Thymus (tissue), 14 donors: ENCODE data around the gene SSX4B. TPM values are rescaled to one million over a fixed set of nuclear protein-coding genes. Genes with fewer than 3 reads are reported as not detected.
"Not testable (repeated sequence)": the region's sequence is repeated elsewhere in the genome, so short reads cannot be mapped to it uniquely, and the experiment has no call there.

Experiments
- DNase-seq, 9 donors: peaks; one replicate each; pipeline ENCODE4 v3.0.0-alpha.2; 2013; ENCODE audit warnings: low spot score in 9 of 9, low read depth in 6 of 9, missing footprints in 1 of 9
- H3K27ac ChIP-seq, 2 donors: one replicate each; pipeline ENCODE4 v1.5.1; 2013; ENCODE audit warnings: control low read depth in 1 of 2, low read depth in 1 of 2, low read length in 1 of 2, mild to moderate bottlenecking in 1 of 2, moderate library complexity in 1 of 2
- H3K27me3 ChIP-seq, 2 donors: one replicate each; pipeline ENCODE4 v1.5.1; 2013; ENCODE audit warnings: low read length in 1 of 2; ENCODE audit not compliant: control insufficient read depth in 2 of 2, insufficient read depth in 1 of 2
- H3K36me3 ChIP-seq, 2 donors: one replicate each; pipeline ENCODE4 v1.5.1; 2013; ENCODE audit warnings: low read length in 1 of 2, mild to moderate bottlenecking in 1 of 2, moderate library complexity in 1 of 2; ENCODE audit not compliant: control insufficient read depth in 2 of 2, insufficient read depth in 2 of 2
- H3K4me1 ChIP-seq, 2 donors: one replicate each; pipeline ENCODE4 v1.5.1; 2013; ENCODE audit warnings: low read length in 2 of 2; ENCODE audit not compliant: control insufficient read depth in 2 of 2, insufficient read depth in 2 of 2
- H3K4me3 ChIP-seq, 2 donors: one replicate each; pipeline ENCODE4 v1.5.1; 2013; ENCODE audit warnings: low read length in 2 of 2, control low read depth in 1 of 2, mild to moderate bottlenecking in 1 of 2
- H3K9me3 ChIP-seq, 2 donors: one replicate each; pipeline ENCODE4 v1.5.1; 2013; ENCODE audit warnings: low read length in 1 of 2, mild to moderate bottlenecking in 1 of 2; ENCODE audit not compliant: control insufficient read depth in 2 of 2, insufficient read depth in 1 of 2
- WGBS: extraction: QIAGEN DNeasy Blood & Tissue Kit; methylation state at CpG from one replicate; pipeline ENCODE4 v1.1.7; 2013; 5-methylcytosine and 5-hydroxymethylcytosine counted together
- long read RNA-seq, 10 donors: transcript quantifications; one replicate each; lab custom pipeline, GENCODE V29; 2026
- polyA plus RNA-seq: library from polyadenylated mRNA; stranded (reverse); fragments of 200-250 nt; gene quantifications from one replicate; pipeline ENCODE4 v1.2.3, GENCODE V29; 2013
- total RNA-seq: library from RNA; stranded (reverse); fragments of 120-200 nt; gene quantifications from one replicate; pipeline ENCODE4 v1.2.4, GENCODE V29; 2013
- donor health status: healthy.

Gene SSX4B, protein sequence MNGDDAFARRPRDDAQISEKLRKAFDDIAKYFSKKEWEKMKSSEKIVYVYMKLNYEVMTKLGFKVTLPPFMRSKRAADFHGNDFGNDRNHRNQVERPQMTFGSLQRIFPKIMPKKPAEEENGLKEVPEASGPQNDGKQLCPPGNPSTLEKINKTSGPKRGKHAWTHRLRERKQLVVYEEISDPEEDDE
- total RNA-seq, result not detected
- polyA plus RNA-seq, result not detected
- long read RNA-seq, donor 1, result 0 reads
- long read RNA-seq, donor 2, result 0 reads
- long read RNA-seq, donor 3, result 0 reads
- long read RNA-seq, donor 4, result 0 reads
- long read RNA-seq, donor 5, result 0 reads
- long read RNA-seq, donor 6, result 0 reads
- long read RNA-seq, donor 7, result 0 reads
- long read RNA-seq, donor 8, result 0 reads
- long read RNA-seq, donor 9, result 0 reads
- long read RNA-seq, donor 10, result 0 reads

- not testable (repeated sequence) for H3K4me3 ChIP-seq, H3K36me3 ChIP-seq, H3K27ac ChIP-seq, H3K4me1 ChIP-seq, H3K27me3 ChIP-seq, DNase-seq, H3K9me3 ChIP-seq
- no CpG with 5 or more reads among the region's 15 CpGs for WGBS
Measured at GRCh38 chrX:48411860-48412259, at the start of gene SSX4B. Gene SSX4B, minus strand, starts transcription at chrX:48411960. Its CDS starts 588 bp downstream, at chrX:48411372.

GRCh38 chrX:48460606-48461005 lies 48.8 kb upstream of the SSX4B start:
- Histone ChIP-seq H3K27me3 (no peaks in the 10 kb centered on the region), H3K9me3 (no peaks in the 10 kb centered on the region), H3K4me3 (no peak overlapping the region), H3K4me1 (no peaks in the 10 kb centered on the region), H3K27ac (no peak overlapping the region), H3K36me3 (peaks cover 5 to 18% of the 10 kb centered on the region in 2 donors)
- DNase-seq, result no peak
- WGBS, result 99% methylated on average over 11 of the region's 11 CpGs

- Histone ChIP-seq H3K4me1 (no peaks in the 10 kb centered on the region), H3K9me3 (no peaks in the 10 kb centered on the region), H3K27ac (no peak overlapping the region), H3K36me3 (peaks cover 5 to 17% of the 10 kb centered on the region in 2 donors), H3K27me3 (no peaks in the 10 kb centered on the region), H3K4me3 (no peak overlapping the region)
- no peak for DNase-seq
- WGBS, result 99% methylated on average over 3 of the region's 3 CpGs
Measured at GRCh38 chrX:48460031-48460430, 48.3 kb upstream of the SSX4B start.

GRCh38 chrX:48459483-48459882 lies 47.7 kb upstream of the SSX4B start:
- H3K4me3 ChIP-seq, result no peak overlapping the region
- H3K36me3 ChIP-seq, result peaks cover 5 to 14% of the 10 kb centered on the region in 2 donors
- no peaks in the 10 kb centered on the region for H3K9me3 ChIP-seq
- no peak overlapping the region for H3K27ac ChIP-seq
- H3K4me1 ChIP-seq, result no peaks in the 10 kb centered on the region
- H3K27me3 ChIP-seq, result no peaks in the 10 kb centered on the region
- WGBS, result over 99% methylated on average over 6 of the region's 6 CpGs
- no peak for DNase-seq

- no peaks in the 10 kb centered on the region for H3K9me3 ChIP-seq
- no peak overlapping the region for H3K4me3 ChIP-seq
- WGBS, result 91% methylated on average over 6 of the region's 6 CpGs
- H3K4me1 ChIP-seq, result no peaks in the 10 kb centered on the region
- DNase-seq, result no peak
- no peaks in the 10 kb centered on the region for H3K27me3 ChIP-seq
- H3K27ac ChIP-seq, result no peak overlapping the region
- peaks cover 5 to 14% of the 10 kb centered on the region in 2 donors for H3K36me3 ChIP-seq
Measured at GRCh38 chrX:48458711-48459110, 47.0 kb upstream of the SSX4B start.

DNA sequence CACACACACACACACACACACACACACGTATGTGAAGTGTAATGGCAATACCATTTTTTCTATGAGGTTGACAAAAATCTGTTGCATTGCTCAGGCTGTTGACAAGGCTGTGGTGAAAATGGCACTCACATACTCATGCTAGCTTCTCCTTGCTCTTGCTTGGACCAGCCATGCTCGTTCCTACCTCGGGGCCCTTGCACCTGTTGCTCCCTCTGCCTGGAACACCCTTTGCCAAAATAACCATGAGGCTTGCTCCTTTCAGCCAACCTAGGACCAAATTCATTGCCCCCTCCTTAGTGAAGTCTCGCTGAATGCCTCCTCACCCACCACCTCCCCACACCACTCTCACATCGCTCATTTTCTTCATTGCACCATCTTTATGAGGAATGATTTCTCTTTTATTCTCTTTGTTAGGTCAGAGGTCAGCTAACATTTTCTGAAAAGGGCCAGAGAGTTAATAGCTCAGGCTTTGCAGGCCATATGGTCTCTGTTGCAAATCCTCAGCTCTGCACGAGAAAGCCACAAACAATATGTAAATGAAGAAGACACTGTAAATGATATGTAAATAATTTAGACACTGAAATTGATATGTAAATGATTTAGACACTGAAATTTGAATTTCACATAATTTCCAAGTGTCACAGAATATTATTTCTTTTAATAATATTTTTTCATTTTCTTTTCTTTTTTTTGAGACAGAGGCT lies 45.0 kb upstream of the SSX4B start:
- H3K4me1 ChIP-seq, result no peaks in the 10 kb centered on the region
- H3K9me3 ChIP-seq, result no peaks in the 10 kb centered on the region
- no peak for DNase-seq
- H3K4me3 ChIP-seq, result no peak overlapping the region
- H3K36me3 ChIP-seq, result peaks cover 5 to 10% of the 10 kb centered on the region in 2 donors
- H3K27ac ChIP-seq, result no peak overlapping the region
- no peaks in the 10 kb centered on the region for H3K27me3 ChIP-seq
- WGBS, result 95% methylated on average over 6 of the region's 6 CpGs

DNA sequence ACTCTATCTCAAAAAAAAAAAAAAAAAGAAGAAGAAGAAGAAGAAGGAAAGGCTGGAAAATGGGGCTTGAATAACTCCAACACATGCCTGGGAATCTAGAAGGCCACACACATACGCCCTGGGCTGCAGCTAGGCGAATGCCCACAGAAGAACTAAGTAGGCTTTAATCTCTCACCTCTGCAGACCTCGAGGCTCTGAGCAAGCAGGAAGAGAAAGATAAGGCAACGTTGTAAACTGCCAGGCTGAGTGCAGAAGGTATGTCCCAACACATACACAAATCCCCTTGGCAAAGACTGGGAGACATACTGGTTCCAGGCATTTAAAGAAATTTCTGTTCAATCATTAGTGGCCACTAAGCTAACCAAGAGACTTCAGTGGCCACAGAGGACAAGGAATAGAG lies 39.9 kb upstream of the SSX4B start:
- WGBS, result 58% methylated on average over 4 of the region's 4 CpGs
- DNase-seq, result no peak
- H3K4me1 ChIP-seq, result no peaks in the 10 kb centered on the region
- no peaks in the 10 kb centered on the region for H3K27me3 ChIP-seq
- no peak overlapping the region for H3K4me3 ChIP-seq
- H3K27ac ChIP-seq, result no peak overlapping the region
- no peaks in the 10 kb centered on the region for H3K9me3 ChIP-seq
- no peaks in the 10 kb centered on the region for H3K36me3 ChIP-seq

GRCh38 chrX:48450076-48450475 lies 38.3 kb upstream of the SSX4B start:
- no peaks in the 10 kb centered on the region for H3K9me3 ChIP-seq
- no peaks in the 10 kb centered on the region for H3K4me1 ChIP-seq
- no peak for DNase-seq
- no peaks in the 10 kb centered on the region for H3K36me3 ChIP-seq
- no peaks in the 10 kb centered on the region for H3K27me3 ChIP-seq
- H3K4me3 ChIP-seq, result no peak overlapping the region
- H3K27ac ChIP-seq, result no peak overlapping the region

- H3K27me3 ChIP-seq, H3K4me3 ChIP-seq, H3K9me3 ChIP-seq, H3K36me3 ChIP-seq, DNase-seq, H3K4me1 ChIP-seq, H3K27ac ChIP-seq: not testable (repeated sequence)
- 94% methylated on average over 6 of the region's 6 CpGs for WGBS
Measured at GRCh38 chrX:48447201-48447600, 35.4 kb upstream of the SSX4B start.
